NOMO-1 treated with DMSO at 0.1 percent for 48 hours (cell line): Measurements from ENCODE around the gene TKT.
"Not testable (repeated sequence)": the region's sequence is repeated elsewhere in the genome, so short reads cannot be mapped to it uniquely, and the experiment has no call there.

Source experiments
- DNase-seq: peaks from one replicate; lab custom pipeline; 2025; ENCODE audit not compliant: unreplicated experiment; lab: John Stamatoyannopoulos, UW

TKT gene, protein sequence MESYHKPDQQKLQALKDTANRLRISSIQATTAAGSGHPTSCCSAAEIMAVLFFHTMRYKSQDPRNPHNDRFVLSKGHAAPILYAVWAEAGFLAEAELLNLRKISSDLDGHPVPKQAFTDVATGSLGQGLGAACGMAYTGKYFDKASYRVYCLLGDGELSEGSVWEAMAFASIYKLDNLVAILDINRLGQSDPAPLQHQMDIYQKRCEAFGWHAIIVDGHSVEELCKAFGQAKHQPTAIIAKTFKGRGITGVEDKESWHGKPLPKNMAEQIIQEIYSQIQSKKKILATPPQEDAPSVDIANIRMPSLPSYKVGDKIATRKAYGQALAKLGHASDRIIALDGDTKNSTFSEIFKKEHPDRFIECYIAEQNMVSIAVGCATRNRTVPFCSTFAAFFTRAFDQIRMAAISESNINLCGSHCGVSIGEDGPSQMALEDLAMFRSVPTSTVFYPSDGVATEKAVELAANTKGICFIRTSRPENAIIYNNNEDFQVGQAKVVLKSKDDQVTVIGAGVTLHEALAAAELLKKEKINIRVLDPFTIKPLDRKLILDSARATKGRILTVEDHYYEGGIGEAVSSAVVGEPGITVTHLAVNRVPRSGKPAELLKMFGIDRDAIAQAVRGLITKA

GRCh38 chr3:53255775-53256703, at the start of gene TKT:
TSS of gene TKT (minus strand) at chr3:53256022. CDS start at chr3:53255942, 80 bp downstream.
- DNase-seq: peak; percentile 83

- DNase-seq: no peak
Measured at GRCh38 chr3:53303957-53304356, 48.1 kb upstream of the TKT start.

DNA sequence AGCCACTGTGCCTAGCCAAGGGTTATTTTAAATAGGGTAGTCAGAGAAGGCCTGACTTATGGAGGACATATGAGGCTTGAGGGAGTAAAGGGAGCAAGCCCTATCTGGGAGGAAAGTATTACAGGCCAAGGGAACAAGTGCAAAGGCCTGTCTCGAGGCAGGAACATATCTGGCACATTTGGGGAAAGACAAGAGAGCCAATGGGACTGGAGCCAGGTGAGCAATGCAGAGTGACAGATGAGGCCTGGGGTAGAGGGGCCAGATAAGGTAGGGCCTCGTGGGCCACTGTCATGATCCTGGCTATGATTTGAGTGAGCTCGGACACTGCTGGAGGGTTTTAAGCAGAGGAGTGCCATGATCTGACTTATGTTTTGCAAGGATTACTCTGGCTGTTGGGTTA, 47.7 kb upstream of the TKT start:
- DNase-seq: no peak

DNA sequence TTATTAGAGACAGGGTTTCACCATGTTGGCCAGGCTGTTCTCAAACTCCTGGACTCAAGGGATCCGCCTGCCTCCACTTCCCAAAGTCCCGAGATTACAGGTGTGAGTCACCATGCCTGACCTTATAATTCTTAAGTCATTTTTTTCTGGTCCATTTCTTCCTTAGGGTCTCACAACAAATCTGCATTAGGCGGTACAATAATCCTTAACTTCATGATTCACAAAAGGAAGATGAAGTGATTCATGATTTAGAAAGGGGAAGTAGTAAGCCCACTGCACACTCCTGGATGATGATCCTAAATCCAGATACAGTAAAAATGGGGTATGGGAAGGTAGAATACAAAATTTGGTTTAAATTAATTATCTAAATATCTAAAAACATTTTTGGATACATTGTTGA, 45.0 kb upstream of the TKT start:
- no peak for DNase-seq

- peak; percentile 79 for DNase-seq
Measured at GRCh38 chr3:53299611-53300023, 43.8 kb upstream of the TKT start.

DNA sequence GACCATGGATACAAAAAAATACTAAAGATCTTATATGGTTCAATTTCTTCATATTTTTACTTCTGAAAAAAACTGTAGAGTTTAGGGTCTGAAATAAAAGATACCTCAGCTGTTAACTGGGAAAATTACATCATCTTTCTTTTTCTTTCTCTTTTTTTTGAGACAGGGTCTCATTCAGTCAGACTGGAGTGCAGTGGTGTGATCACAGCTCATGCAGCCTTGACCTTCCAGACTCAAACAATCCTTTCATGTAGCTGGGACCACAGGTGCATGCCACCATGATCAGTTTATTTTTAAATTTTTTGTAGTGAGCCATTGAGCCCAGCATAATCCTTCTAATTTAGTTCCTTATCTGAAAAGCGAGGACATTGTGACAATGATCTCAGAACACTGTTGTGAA, 39.6 kb upstream of the TKT start:
- DNase-seq: no peak

GRCh38 chr3:53293867-53294266, 38.0 kb upstream of the TKT start:
- no peak for DNase-seq

DNA sequence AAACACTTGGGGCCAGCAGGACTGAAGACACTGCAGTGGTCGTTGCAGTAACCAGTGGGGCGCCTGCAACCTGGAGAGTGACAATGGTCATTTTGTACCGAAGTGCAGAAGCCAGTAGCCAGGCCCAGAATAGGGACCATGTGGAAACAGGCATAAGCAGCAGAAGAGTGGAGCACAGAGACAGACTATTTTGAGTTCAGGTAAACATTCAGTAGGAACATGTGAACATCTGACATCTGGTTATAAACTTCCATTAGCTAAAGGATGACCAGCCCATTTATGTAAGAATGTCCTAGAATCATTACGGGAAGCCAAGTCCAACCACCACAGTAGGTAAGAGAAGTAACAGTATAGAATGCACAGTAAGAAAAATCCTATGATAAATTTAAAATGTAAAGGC, 32.4 kb upstream of the TKT start:
- no peak for DNase-seq

DNA sequence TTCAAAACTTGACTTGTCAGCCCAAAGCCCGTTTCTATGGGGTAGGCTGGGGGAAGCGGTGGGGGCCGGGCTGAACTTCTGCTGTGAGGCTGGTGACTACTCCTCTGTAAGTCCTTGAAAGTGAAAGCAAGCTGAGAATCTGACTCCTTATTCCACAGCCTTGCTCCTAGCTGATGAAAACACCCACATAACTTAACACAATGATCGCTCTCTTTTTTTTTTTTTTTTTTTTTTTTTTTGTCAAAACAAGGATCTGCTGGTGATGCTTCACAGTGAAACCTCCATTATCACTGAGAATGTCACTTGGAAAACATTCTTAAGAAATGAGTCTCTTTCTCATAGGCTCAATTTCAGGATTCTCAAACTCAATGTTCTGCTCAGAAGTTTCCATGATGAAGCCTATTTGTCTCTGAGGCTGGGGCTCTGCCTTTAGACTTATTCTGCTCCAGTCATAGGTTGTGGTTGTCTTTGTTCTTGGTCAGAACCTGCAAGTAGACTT, 31.4 kb upstream of the TKT start:
- DNase-seq: no peak

DNA sequence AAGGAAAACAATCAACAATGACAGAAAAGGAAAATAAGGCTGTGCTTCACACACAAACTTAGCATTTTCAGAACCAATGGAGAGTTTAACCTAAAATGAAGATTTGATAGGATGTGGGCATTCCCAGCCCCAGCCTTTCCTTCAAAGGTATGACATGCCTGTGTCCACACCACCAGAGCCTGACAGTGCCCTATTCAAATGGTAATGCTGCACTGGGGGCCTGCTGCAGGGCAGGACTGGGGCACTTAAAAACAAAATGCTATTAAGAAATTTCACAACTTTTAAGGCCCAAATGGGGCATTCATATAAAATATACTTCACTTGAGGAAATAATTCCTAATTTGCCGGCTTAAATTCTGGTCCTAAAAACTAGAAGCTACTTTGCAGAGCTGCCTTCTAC, 30.9 kb upstream of the TKT start:
- DNase-seq: no peak

- DNase-seq: no peak
Measured at GRCh38 chr3:53282581-53282980, 26.8 kb upstream of the TKT start.

DNA sequence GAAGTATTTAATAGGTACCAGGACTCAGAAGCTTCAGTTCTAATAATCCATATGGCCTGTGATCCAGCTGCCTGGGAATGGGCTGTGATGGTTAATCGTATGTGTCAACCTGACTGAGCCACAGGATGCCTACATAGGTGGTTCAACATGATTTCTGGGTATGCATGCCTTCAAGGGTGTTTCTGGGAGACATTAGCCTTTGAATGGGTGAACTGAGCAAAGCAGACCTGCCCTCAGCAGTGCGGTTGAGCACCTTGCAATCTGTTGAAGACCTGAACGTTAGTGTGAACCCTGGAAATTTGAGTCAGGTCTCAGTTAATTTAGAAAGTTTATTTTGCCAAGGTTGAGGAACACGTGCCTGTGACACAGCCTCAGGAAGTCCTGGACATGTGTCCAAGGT, 22.8 kb upstream of the TKT start:
- DNase-seq: no peak

GRCh38 chr3:53274938-53275605, 19.2 kb upstream of the TKT start:
- DNase-seq: no peak

DNA sequence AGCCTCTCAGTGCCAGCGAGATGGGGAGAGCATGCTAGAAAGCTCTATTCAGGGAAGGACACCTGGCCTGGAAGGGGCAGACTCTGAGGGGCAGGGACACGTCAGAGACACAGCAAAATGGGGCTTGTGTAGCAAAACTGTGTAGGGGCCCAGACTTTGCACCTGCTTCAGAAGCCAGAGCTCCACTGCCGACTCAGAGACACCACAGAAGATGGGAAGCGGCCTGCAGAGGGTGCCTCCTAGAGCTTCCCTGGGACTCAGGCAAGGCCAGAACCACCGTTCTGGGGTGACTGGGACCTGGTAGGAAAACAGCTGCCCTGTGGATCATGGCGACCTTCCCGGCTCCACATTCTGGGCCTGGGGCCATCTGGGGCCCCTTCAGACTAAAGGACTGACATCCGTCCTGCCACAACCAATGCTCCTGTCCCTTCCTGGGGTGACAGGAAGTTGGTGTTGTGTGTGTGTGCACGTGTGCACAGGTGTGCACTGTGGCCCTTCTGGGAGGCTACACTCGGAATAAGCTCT, 17.4 kb upstream of the TKT start:
- DNase-seq: no peak

DNA sequence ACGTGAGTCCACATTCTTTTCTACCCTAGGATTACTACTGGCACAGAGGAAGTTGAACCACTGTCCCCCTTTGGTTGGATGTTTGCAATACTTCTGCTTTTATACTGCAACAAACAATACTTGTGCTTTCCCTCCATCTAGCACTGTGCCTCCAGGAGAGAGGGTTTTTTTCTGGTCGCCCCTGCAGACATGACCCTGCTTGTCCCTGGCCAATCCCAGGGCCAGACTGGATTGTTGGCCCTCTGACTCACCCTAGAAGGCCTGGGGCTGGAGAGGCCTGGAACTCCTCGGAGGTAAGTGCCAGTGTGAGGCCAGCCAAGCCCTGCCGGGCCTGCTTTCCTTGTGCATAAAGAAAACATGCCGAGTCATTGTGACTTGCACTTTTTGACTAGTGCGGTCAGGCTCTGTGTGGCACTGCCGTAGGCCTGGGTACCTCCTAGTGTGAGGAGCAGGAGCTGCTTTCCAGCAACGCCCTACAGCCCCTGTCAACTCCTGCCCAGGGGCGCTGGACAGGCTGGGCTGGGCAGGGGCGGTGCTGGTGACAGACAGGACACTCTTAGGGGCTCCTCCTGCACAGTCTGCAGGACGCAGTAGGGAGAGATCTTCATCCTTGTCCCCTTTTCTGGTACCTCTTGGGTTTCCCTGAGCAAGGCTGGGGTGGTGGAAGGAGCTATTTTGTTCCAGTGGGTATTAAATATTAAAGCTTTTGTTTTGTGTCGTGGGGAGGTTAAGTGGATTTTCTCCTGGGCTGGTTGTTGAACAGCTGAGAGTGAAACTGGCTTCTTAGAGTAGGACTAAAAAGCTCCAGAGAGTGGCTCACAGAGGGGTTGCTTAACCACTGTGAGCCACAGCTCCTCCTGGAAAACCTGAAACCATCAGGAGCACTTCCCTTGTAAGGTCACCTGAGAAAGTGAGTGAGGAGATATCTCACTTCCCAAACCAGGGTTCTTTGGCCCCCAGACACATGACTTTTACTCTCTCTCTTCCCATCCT, 14.4 kb upstream of the TKT start:
- DNase-seq: peak; percentile 99

GRCh38 chr3:53269193-53269592, 13.4 kb upstream of the TKT start:
- DNase-seq: not testable (repeated sequence)

GRCh38 chr3:53267766-53268165, 11.9 kb upstream of the TKT start:
- no peak for DNase-seq

GRCh38 chr3:53264718-53265117, 8.9 kb upstream of the TKT start:
- DNase-seq: no peak

- DNase-seq: no peak
Measured at GRCh38 chr3:53263907-53264306, 8.1 kb upstream of the TKT start.
